ENCODE results near the gene CTIF.

CTIF gene

DNA sequence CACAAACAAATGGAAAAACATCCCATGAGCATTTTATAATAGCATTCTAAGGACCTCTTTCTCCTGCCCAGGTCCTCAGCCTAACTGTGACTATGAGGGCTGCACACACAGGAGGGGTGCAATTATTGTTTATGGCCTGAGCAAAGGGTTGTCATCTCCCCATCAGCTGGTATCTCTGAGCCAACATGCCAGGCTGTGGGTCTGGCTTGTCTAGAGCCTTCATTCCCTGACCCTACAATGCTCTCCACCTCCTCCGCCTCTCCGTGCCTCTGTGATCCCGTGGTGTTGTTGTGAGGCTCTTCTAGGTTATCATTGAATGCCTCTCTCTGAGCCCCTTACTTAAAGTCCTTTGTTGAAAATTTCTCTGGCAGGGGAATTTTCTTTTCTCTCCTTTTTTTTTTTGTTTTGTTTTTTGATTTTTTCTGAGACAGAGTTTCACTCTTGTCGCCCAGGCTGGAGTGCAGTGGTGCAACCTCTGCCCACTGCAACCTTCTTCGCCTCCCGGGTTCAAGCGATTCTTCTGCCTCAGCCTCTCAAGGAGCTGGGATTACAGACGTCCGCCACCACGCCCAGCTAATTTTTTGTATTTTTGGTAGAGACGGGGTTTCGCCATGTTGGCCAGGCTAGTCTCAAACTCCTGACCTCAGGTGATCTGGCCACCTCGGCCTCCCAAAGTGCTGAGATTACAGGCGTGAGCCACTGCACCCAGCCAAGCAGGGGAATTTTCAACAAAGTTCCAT lies 285.6 kb downstream of the CTIF start:
- Histone ChIP-seq H3K4me1 (ENCODE audit: control insufficient read depth, insufficient read depth, low read length) (peaks cover 21% of the 10 kb centered on the region), H3K27me3 (ENCODE audit: control insufficient read depth in 1 of 2, insufficient read depth in 2 of 2, low read length in 2 of 2) (no peaks in the 10 kb centered on the region), H3K36me3 (ENCODE audit: control insufficient read depth in 2 of 2, insufficient read depth in 2 of 2, low read length in 2 of 2) (peaks cover 9% of the 10 kb centered on the region in 2 donors), H3K27ac (ENCODE audit: low read length) (no peak overlapping the region), H3K9me3 (ENCODE audit: control insufficient read depth in 2 of 2, low read length in 2 of 2) (no peaks in the 10 kb centered on the region), H3K9ac (ENCODE audit: low read length in 2 of 2) (no peak overlapping the region), H3K4me3 (ENCODE audit: low read length in 2 of 2) (no peak overlapping the region)

DNA sequence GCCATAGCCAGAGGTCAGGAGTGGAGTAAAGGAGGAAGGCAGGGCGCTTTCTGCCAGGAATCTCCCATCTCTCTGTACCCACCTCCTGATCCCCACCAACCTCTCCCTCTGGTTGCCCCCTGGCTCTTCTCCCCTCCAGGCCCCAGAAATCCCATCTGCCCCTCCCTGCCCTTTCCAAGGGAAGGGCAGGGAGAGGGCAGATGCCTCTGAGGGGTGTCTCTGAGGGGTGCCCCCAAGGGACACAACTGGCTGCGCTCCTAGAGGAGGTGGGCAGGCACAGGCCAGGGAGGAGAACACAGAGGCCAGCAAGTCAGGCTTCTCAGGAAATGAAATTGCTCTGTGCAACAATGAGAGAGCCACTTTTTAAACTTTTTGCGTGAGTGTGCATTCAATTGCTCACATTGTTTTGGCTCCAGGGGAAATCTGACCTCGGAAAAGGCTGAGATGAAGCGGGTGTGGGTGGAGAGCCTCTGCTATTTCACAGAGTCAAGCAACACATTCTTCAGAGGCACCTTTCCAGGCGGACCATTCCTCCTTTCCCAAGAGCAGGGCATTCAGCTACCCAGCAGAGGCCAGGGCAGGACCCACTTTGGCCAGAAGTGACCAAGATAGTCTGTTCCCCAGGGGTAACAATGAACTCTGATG lies 286.4 kb downstream of the CTIF start:
- Histone ChIP-seq H3K9me3 (ENCODE audit: control insufficient read depth in 2 of 2, low read length in 2 of 2) (no peaks in the 10 kb centered on the region), H3K27ac (ENCODE audit: low read length) (no peak overlapping the region), H3K4me3 (ENCODE audit: low read length in 2 of 2) (no peak overlapping the region), H3K9ac (ENCODE audit: low read length in 2 of 2) (no peak overlapping the region), H3K27me3 (ENCODE audit: control insufficient read depth in 1 of 2, insufficient read depth in 2 of 2, low read length in 2 of 2) (no peaks in the 10 kb centered on the region), H3K4me1 (ENCODE audit: control insufficient read depth, insufficient read depth, low read length) (peaks cover 28% of the 10 kb centered on the region), H3K36me3 (ENCODE audit: control insufficient read depth in 2 of 2, insufficient read depth in 2 of 2, low read length in 2 of 2) (peaks cover 4 to 5% of the 10 kb centered on the region in 2 donors)

DNA sequence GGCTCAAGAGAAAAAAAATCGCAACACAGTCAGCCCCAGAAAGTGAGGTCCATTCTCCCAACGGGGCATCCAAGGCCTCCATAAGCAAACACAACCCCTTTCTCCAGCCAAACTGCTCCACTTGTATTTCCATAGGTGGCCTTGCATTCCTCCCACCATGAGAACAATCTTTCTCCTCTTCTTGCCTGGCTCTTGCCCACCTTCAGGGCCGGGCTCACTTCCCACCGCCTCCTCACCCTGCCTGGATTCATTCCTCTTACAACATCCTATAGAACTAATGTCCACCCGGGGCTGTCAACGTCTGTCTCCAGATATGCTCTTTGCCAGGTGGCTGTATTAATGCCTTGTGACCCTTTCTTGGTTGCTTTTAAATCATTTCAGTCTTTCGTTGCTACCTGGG lies 287.4 kb downstream of the CTIF start:
- Histone ChIP-seq H3K4me1 (ENCODE audit: control insufficient read depth, insufficient read depth, low read length) (peaks cover 28% of the 10 kb centered on the region), H3K9ac (ENCODE audit: low read length in 2 of 2) (no peak overlapping the region), H3K27ac (ENCODE audit: low read length) (no peak overlapping the region)

DNA sequence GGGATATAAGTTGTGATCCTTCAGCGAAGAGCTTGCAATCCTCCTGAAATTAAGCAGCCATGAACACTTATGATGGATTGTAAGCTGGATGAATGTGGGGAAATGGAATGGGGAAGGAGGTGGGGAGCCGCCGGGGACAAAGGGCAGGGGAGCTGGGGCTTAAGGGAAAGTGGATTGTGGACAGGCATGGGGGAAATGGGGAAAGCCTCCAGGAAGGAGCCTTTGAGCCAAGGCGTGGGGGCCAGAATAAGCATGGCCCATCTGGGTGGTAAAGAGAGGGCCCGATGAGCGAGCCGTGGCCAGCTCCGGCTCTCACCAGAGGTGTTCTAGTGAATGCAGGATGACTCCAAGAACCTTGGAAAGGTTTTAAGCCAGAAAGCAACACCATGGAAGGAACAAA lies 288.0 kb downstream of the CTIF start:
- H3K27ac ChIP-seq (ENCODE audit: low read length) = no peak overlapping the region
- no peaks in the 10 kb centered on the region for H3K27me3 ChIP-seq (ENCODE audit: control insufficient read depth in 1 of 2, insufficient read depth in 2 of 2, low read length in 2 of 2)
- no peak overlapping the region for H3K4me3 ChIP-seq (ENCODE audit: low read length in 2 of 2)
- peaks cover 2 to 5% of the 10 kb centered on the region in 2 donors for H3K36me3 ChIP-seq (ENCODE audit: control insufficient read depth in 2 of 2, insufficient read depth in 2 of 2, low read length in 2 of 2)
- no peak overlapping the region for H3K9ac ChIP-seq (ENCODE audit: low read length in 2 of 2)
- peaks cover 28% of the 10 kb centered on the region for H3K4me1 ChIP-seq (ENCODE audit: control insufficient read depth, insufficient read depth, low read length)
- no peaks in the 10 kb centered on the region for H3K9me3 ChIP-seq (ENCODE audit: control insufficient read depth in 2 of 2, low read length in 2 of 2)

More for the DNA sequence above, 287.4 kb downstream of the CTIF start:
- H3K27me3 ChIP-seq (ENCODE audit: control insufficient read depth in 1 of 2, insufficient read depth in 2 of 2, low read length in 2 of 2) = no peaks in the 10 kb centered on the region
- peaks cover 2 to 5% of the 10 kb centered on the region in 2 donors for H3K36me3 ChIP-seq (ENCODE audit: control insufficient read depth in 2 of 2, insufficient read depth in 2 of 2, low read length in 2 of 2)
- no peaks in the 10 kb centered on the region for H3K9me3 ChIP-seq (ENCODE audit: control insufficient read depth in 2 of 2, low read length in 2 of 2)
- no peak overlapping the region for H3K4me3 ChIP-seq (ENCODE audit: low read length in 2 of 2)

DNA sequence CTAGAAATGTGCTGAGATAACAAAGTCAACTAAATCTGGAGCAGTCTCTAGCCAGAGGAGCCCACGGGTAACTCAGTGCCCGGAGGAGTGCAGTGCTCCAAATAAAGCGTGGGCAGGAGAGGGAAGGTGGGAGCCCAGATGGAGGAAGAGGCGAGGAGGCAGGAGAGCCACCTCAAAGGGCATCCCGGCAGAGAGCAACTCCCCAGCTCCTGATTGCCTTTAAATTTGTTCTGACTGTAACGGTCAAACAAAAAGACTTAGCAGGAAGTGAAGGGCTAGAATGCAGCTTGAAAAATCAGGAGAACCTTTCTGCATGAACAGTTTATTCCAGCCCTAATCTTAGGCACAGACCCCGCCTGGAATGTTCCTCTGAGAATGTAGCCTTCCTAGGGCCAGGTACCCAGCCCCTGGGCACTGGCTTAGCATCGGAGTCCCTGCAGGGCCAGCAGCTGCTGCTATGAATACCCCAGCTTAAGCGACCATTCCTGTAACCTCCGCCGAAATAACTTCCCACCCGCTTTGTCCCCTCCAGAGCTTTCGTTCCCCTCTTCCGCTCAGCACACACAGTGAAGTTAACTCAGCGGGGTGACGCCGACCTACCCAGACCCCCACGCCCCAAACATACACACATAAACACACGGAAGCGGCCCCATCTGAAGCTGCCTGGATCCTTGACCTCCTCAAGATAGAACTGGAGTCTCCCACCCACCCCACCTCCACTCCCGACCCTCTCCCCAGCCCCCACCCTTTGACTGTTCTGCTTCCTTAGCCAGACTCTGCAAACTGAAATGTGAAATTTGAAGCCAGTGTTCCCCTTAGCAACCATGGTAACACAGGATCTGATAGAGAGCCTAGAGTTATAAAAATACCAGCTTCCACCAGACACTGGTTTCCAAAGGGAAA lies 288.7 kb downstream of the CTIF start:
- H3K36me3 ChIP-seq (ENCODE audit: control insufficient read depth in 2 of 2, insufficient read depth in 2 of 2, low read length in 2 of 2) = peaks cover 0 to 2% of the 10 kb centered on the region in 2 donors
- H3K27ac ChIP-seq (ENCODE audit: low read length) = peak overlapping the region; percentile 53
- peak overlapping the region in 1 of 2 donors; percentile 47 for H3K4me3 ChIP-seq (ENCODE audit: low read length in 2 of 2)
- H3K9ac ChIP-seq (ENCODE audit: low read length in 2 of 2) = peak overlapping the region in 1 of 2 donors; percentile 21
- H3K27me3 ChIP-seq (ENCODE audit: control insufficient read depth in 1 of 2, insufficient read depth in 2 of 2, low read length in 2 of 2) = no peaks in the 10 kb centered on the region
- H3K4me1 ChIP-seq (ENCODE audit: control insufficient read depth, insufficient read depth, low read length) = peaks cover 28% of the 10 kb centered on the region
- no peaks in the 10 kb centered on the region for H3K9me3 ChIP-seq (ENCODE audit: control insufficient read depth in 2 of 2, low read length in 2 of 2)

DNA sequence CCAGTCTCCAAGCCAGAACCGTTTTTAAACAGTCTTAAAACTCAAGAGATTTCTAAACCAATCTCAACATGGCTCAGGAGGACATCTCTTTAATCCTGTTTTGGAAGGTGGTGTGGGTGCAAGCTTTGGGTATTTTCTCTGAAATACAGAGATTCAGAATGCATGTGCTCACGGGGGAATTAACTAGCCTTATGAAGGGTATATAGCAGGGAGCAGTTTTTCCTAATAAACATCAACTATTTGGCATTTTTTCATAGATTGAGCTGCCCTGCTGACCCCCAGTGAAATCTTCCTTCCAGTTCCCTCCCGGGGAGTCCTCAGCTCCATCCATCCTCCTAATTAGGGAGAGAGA lies 289.3 kb downstream of the CTIF start:
- Histone ChIP-seq H3K27me3 (ENCODE audit: control insufficient read depth in 1 of 2, insufficient read depth in 2 of 2, low read length in 2 of 2) (no peaks in the 10 kb centered on the region), H3K9me3 (ENCODE audit: control insufficient read depth in 2 of 2, low read length in 2 of 2) (no peaks in the 10 kb centered on the region), H3K9ac (ENCODE audit: low read length in 2 of 2) (no peak overlapping the region), H3K4me3 (ENCODE audit: low read length in 2 of 2) (peak overlapping the region in 1 of 2 donors; percentile 22), H3K36me3 (ENCODE audit: control insufficient read depth in 2 of 2, insufficient read depth in 2 of 2, low read length in 2 of 2) (peaks cover 0 to 2% of the 10 kb centered on the region in 2 donors), H3K27ac (ENCODE audit: low read length) (peak overlapping the region; percentile 53), H3K4me1 (ENCODE audit: control insufficient read depth, insufficient read depth, low read length) (peaks cover 28% of the 10 kb centered on the region)

DNA sequence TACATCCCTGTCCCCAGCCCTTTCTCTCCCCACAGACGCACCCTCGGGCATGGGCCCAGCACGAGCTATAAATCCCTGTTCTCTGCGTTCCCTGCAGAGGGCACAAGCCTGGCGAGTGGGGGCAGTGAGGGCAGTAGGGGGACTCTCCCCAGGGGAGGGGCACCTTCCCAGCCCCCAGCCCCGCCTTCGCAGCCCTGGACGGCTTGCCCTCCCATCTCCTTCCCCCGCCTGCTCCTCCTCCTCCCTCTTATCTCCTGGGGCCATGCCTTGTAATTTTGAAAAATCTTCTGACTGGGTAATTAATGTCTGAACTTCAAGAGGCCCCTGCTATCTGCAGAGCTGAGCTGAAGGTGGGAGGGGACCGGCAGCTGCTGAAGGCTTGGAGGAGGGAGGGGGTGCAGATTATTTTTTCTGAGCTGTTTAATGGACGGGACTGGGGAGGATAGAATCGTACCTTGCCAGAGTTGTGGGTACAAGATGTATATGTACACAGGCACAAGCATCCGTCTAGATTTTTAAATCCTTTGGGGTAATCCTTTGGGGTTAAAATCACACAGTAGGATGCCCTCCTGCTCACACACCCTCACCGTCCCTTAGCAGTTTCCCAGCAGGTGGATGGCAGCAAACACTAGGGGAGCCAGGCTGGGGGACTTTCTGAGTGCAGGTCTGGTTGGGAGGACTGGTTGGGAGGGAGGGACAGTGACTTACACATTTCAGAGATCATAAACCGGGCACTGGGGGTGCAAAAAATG lies 290.0 kb downstream of the CTIF start:
- peaks cover 28% of the 10 kb centered on the region for H3K4me1 ChIP-seq (ENCODE audit: control insufficient read depth, insufficient read depth, low read length)
- H3K27ac ChIP-seq (ENCODE audit: low read length) = peak overlapping the region; percentile 53
- H3K27me3 ChIP-seq (ENCODE audit: control insufficient read depth in 1 of 2, insufficient read depth in 2 of 2, low read length in 2 of 2) = no peaks in the 10 kb centered on the region
- H3K4me3 ChIP-seq (ENCODE audit: low read length in 2 of 2) = peak overlapping the region in 1 of 2 donors; percentile 22
- peaks cover 0 to 2% of the 10 kb centered on the region in 2 donors for H3K36me3 ChIP-seq (ENCODE audit: control insufficient read depth in 2 of 2, insufficient read depth in 2 of 2, low read length in 2 of 2)
- H3K9ac ChIP-seq (ENCODE audit: low read length in 2 of 2) = peak overlapping the region in 1 of 2 donors; percentile 13
- H3K9me3 ChIP-seq (ENCODE audit: control insufficient read depth in 2 of 2, low read length in 2 of 2) = no peaks in the 10 kb centered on the region

DNA sequence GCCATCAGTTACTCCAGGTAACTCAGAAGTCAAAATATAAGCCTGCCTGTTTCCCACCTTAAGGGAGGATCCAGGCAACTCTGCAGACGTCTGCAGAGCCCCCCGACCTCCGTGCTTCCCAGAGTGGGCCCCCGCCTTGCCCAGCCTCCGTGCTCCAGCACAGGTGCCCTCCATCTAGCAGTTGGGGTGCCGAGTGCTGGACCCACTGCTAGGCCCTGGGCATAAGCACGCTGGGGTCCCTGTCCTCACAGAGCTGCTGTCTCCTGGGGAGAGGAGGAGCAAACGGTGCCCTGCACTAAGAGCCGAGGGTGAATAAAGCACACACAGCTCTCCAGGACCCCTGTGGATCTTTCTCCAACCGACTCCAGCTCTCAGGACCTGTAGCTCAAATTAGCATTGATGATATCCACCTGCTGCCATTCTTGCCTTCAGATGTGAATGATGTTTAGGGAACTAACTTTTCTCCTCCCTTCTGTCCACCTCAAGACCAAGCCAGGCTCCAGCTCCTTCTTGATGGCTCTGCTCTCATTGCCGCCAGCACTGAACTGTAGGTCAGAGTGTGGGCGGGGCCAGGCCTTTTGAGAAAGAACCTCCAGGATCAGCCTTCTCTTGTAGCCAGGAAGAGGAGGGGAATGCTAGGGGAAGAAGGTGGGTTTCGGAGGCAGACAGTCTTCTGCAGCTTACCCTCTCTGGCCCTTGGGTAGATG lies 290.8 kb downstream of the CTIF start:
- Histone ChIP-seq H3K27me3 (ENCODE audit: control insufficient read depth in 1 of 2, insufficient read depth in 2 of 2, low read length in 2 of 2) (no peaks in the 10 kb centered on the region), H3K4me1 (ENCODE audit: control insufficient read depth, insufficient read depth, low read length) (peaks cover 28% of the 10 kb centered on the region), H3K27ac (ENCODE audit: low read length) (no peak overlapping the region), H3K9ac (ENCODE audit: low read length in 2 of 2) (no peak overlapping the region), H3K9me3 (ENCODE audit: control insufficient read depth in 2 of 2, low read length in 2 of 2) (no peaks in the 10 kb centered on the region), H3K36me3 (ENCODE audit: control insufficient read depth in 2 of 2, insufficient read depth in 2 of 2, low read length in 2 of 2) (peaks cover 0 to 2% of the 10 kb centered on the region in 2 donors), H3K4me3 (ENCODE audit: low read length in 2 of 2) (no peak overlapping the region)

DNA sequence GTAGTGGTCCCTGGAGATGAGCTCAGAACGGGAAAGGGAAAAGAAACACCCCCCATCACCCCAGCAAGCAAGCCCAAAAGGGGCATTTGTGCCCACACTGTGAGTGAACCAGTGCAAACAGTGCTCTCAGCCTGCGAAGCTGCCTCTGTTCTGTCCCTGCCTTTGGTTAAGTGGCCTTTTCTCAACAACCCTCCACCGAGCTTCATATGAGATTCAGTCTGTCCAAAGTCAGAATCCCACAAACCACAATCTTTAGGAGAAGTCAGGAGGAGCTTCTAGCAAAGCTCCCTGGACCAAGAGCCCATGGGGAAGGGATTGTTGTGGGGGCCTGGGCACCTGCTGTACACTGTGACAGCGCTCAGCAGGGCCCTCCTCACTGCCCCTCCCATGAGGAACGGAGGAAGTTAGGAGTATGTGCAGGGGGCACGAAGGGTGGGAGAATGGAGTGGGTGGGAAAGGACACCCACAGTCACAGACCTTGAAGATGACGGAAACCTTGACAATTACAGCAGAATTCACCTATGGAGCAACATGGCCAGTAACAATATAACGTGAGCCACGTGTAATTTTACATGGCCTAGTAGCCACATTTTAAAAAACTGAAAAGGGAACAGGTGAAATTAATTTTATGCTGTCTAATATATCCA lies 292.4 kb downstream of the CTIF start:
- Histone ChIP-seq H3K9ac (ENCODE audit: low read length in 2 of 2) (no peak overlapping the region), H3K27ac (ENCODE audit: low read length) (no peak overlapping the region), H3K36me3 (ENCODE audit: control insufficient read depth in 2 of 2, insufficient read depth in 2 of 2, low read length in 2 of 2) (peaks cover 0 to 2% of the 10 kb centered on the region in 2 donors), H3K27me3 (ENCODE audit: control insufficient read depth in 1 of 2, insufficient read depth in 2 of 2, low read length in 2 of 2) (no peaks in the 10 kb centered on the region), H3K4me3 (ENCODE audit: low read length in 2 of 2) (no peak overlapping the region), H3K9me3 (ENCODE audit: control insufficient read depth in 2 of 2, low read length in 2 of 2) (no peaks in the 10 kb centered on the region), H3K4me1 (ENCODE audit: control insufficient read depth, insufficient read depth, low read length) (peaks cover 28% of the 10 kb centered on the region)

All from stomach smooth muscle (tissue), 2 donors.